ENCODE measurements around the gene FRK.
"Not testable (repeated sequence)": the region's sequence is repeated elsewhere in the genome, so short reads cannot be mapped to it uniquely, and the experiment has no call there.

The FRK gene

DNA sequence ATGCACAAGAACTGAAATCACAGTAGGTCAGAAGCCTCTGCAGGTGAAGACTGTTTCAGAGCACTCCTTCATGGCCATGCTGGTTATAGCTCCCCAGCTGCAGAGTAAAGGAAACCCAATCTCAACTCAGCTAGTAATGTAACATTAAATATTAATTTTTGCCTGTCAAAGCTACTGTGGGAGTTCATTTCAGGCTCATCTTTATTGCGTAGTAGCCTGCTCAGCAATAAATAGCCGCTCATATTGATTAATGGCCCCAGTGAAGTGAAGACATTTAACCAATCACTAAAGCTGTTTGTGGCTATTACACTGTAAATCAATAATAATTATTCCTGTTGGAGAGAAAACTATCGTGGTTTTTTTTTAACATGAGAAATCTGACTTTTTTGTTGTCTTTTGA is 101.7 kb downstream of the FRK start:
- Histone ChIP-seq H3K9me3 (replicated peaks; ENCODE audit: low read length) (no peaks in the 10 kb centered on the region), H3K9ac (ENCODE audit: low read depth, low read length) (no peak overlapping the region), H3K36me3 (ENCODE audit: insufficient read depth, low read length) (no peaks in the 10 kb centered on the region), H3K27me3 (ENCODE audit: control insufficient read depth, insufficient read depth, low read length) (no peaks in the 10 kb centered on the region), H3K4me1 (ENCODE audit: control insufficient read depth, insufficient read depth, low read length) (no peaks in the 10 kb centered on the region), H3K4me3 (ENCODE audit: low read length) (no peak overlapping the region), H3K4me2 (ENCODE audit: low read length) (no peak overlapping the region)

DNA sequence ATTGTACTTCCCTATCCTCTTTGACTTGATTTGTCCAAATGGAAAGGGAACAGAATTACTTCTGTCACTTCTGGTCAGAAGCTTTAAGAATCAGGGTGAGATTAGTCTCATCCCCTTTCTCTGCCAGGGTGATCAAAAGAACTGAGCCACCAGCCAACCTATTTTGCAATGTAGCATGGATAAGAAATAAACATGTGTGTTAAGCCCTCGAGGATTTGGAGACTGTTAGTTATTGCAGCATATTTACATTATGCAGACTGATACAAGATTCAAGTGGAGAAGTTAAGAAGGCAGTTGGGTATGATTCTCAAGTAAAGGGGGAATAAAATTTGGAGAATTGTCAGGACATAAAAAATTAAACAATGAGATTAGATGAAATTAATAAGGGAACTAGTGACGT is 106.0 kb downstream of the FRK start:
- H3K9ac ChIP-seq (ENCODE audit: low read depth, low read length), result no peak overlapping the region
- no peaks in the 10 kb centered on the region for H3K27me3 ChIP-seq (ENCODE audit: control insufficient read depth, insufficient read depth, low read length)
- no peaks in the 10 kb centered on the region for H3K4me1 ChIP-seq (ENCODE audit: control insufficient read depth, insufficient read depth, low read length)
- no peak overlapping the region for H3K4me2 ChIP-seq (ENCODE audit: low read length)
- no peaks in the 10 kb centered on the region for H3K36me3 ChIP-seq (ENCODE audit: insufficient read depth, low read length)
- no peaks in the 10 kb centered on the region for H3K9me3 ChIP-seq (replicated peaks; ENCODE audit: low read length)
- no peak overlapping the region for H3K4me3 ChIP-seq (ENCODE audit: low read length)

GRCh38 chr6:115948751-115949150 is 111.9 kb downstream of the FRK start:
- H3K4me1 ChIP-seq (ENCODE audit: control insufficient read depth, insufficient read depth, low read length), result no peaks in the 10 kb centered on the region
- H3K9ac ChIP-seq (ENCODE audit: low read depth, low read length), result no peak overlapping the region

DNA sequence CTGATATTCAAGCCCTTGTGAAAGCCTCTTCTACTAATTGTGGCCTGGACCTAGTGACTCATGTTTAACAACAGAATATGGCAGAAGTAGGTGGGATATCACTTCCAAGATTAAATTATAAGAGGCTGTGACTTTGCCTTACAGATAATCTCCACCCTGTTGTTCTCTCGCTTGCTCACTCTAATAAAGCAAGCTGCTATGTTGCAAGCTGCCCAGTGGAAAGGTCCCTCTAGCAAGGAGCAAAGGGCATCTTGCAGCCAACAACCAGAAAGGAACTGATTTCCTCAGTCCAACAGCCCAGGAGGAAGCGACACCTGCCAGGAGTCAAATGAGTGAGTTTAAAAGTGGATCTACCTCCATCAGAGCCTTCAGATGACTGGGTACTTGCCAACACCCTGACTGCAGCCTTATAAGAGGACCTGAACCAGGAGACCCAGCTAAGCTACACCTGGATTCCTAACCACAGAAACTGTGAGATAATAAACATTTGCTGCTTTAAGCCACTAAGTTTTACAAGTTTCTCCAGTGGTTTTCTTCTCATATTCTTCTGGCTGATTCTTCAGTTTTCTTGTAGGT is 112.6 kb downstream of the FRK start:
- Histone ChIP-seq H3K4me2 (ENCODE audit: low read length) (no peak overlapping the region), H3K4me1 (ENCODE audit: control insufficient read depth, insufficient read depth, low read length) (no peaks in the 10 kb centered on the region), H3K9me3 (replicated peaks; ENCODE audit: low read length) (no peaks in the 10 kb centered on the region), H3K9ac (ENCODE audit: low read depth, low read length) (no peak overlapping the region), H3K4me3 (ENCODE audit: low read length) (no peak overlapping the region), H3K27me3 (ENCODE audit: control insufficient read depth, insufficient read depth, low read length) (no peaks in the 10 kb centered on the region), H3K36me3 (ENCODE audit: insufficient read depth, low read length) (no peaks in the 10 kb centered on the region)

More at GRCh38 chr6:115948751-115949150, 111.9 kb downstream of the FRK start:
- H3K27me3 ChIP-seq (ENCODE audit: control insufficient read depth, insufficient read depth, low read length), result no peaks in the 10 kb centered on the region
- H3K9me3 ChIP-seq (replicated peaks; ENCODE audit: low read length), result no peaks in the 10 kb centered on the region
- H3K4me2 ChIP-seq (ENCODE audit: low read length), result no peak overlapping the region
- H3K4me3 ChIP-seq (ENCODE audit: low read length), result no peak overlapping the region
- H3K36me3 ChIP-seq (ENCODE audit: insufficient read depth, low read length), result no peaks in the 10 kb centered on the region

DNA sequence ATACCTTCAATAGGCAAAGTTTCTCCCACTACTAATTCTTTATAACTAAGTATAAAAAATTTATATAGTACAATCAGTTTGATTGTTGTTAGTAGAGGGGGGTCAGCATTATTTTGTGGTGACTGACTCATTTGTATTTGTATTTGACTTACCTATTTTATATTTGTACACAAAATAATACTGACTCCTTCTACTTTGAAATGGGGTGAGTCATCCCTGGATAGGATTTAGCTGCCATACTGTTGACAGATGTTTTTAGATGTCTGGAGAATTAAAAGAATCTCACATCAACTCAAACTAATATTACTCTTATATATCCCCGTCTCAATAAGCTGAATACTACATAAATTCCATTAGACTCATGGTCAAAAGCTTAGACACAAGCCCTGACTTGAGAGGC is 114.9 kb downstream of the FRK start:
- Histone ChIP-seq H3K9me3 (replicated peaks; ENCODE audit: low read length) (no peaks in the 10 kb centered on the region), H3K4me3 (ENCODE audit: low read length) (no peak overlapping the region), H3K4me2 (ENCODE audit: low read length) (no peak overlapping the region), H3K27me3 (ENCODE audit: control insufficient read depth, insufficient read depth, low read length) (no peaks in the 10 kb centered on the region), H3K36me3 (ENCODE audit: insufficient read depth, low read length) (no peaks in the 10 kb centered on the region), H3K4me1 (ENCODE audit: control insufficient read depth, insufficient read depth, low read length) (no peaks in the 10 kb centered on the region), H3K9ac (ENCODE audit: low read depth, low read length) (no peak overlapping the region)

DNA sequence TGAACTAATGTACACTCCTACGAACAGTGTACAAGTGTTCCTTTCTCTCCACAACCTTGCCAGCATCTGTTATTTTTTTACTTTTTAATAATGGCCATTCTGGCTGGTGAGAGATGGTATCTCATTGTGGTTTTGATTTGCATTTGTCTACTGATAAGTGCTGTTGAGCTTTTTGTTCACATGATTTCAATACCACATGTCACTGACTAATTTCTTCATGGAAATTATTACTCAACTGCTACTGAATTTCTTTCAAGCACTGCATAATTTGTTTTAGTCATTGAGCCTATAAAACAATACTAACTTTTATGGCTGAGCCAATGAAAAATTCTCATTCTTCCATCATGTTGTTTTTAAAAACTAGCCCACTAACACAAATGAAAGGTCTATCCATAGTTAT is 115.4 kb downstream of the FRK start:
- H3K27me3 ChIP-seq (ENCODE audit: control insufficient read depth, insufficient read depth, low read length), result no peaks in the 10 kb centered on the region
- no peak overlapping the region for H3K9ac ChIP-seq (ENCODE audit: low read depth, low read length)
- no peak overlapping the region for H3K4me2 ChIP-seq (ENCODE audit: low read length)
- no peaks in the 10 kb centered on the region for H3K36me3 ChIP-seq (ENCODE audit: insufficient read depth, low read length)
- no peaks in the 10 kb centered on the region for H3K4me1 ChIP-seq (ENCODE audit: control insufficient read depth, insufficient read depth, low read length)
- no peak overlapping the region for H3K4me3 ChIP-seq (ENCODE audit: low read length)
- no peaks in the 10 kb centered on the region for H3K9me3 ChIP-seq (replicated peaks; ENCODE audit: low read length)

DNA sequence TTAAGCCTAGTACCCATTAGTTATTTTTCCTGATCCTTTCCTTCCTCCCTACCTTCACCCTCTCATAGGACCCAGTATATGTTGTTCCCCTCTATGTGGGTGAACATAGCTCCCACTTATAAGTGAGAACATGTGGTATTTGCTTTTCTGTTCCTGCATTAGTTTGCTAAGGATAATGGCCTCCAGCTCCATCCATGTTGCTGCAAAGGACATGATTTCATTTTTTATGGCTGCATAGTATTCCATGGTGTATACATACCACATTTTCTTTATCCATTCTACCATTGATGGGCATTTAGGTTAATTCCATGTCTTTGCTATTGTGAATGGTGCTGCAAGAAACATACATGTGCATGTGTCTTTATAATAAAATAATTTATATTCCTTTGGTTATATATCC is 115.9 kb downstream of the FRK start:
- H3K9me3 ChIP-seq (replicated peaks; ENCODE audit: low read length); H3K4me1 ChIP-seq (ENCODE audit: control insufficient read depth, insufficient read depth, low read length); H3K4me3 ChIP-seq (ENCODE audit: low read length); H3K36me3 ChIP-seq (ENCODE audit: insufficient read depth, low read length); H3K4me2 ChIP-seq (ENCODE audit: low read length); H3K27me3 ChIP-seq (ENCODE audit: control insufficient read depth, insufficient read depth, low read length); H3K9ac ChIP-seq (ENCODE audit: low read depth, low read length): not testable (repeated sequence)

GRCh38 chr6:115937502-115937901 is 123.2 kb downstream of the FRK start:
- H3K9ac ChIP-seq (ENCODE audit: low read depth, low read length); H3K9me3 ChIP-seq (replicated peaks; ENCODE audit: low read length); H3K4me2 ChIP-seq (ENCODE audit: low read length); H3K4me3 ChIP-seq (ENCODE audit: low read length); H3K4me1 ChIP-seq (ENCODE audit: control insufficient read depth, insufficient read depth, low read length); H3K27me3 ChIP-seq (ENCODE audit: control insufficient read depth, insufficient read depth, low read length); H3K36me3 ChIP-seq (ENCODE audit: insufficient read depth, low read length): not testable (repeated sequence)

DNA sequence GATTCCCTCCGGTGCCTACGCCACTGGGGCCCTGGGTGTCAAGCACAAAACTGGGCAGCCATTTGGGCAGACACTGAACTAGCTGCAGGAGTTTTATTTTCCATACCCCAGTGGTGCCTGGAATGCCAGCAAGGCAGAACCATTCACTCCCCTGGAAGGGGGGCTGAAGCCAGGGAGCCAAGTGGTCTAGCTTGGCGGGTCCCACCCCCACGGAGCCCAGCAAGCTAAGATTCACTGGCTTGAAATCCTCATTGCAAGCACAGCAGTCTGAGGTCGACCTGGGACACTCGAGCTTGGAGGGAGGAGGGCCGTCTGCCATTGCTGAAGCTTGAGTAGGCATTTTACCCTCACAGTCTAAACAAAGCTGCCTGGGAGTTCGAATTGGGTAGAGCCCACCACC is 125.3 kb downstream of the FRK start:
- H3K36me3 ChIP-seq (ENCODE audit: insufficient read depth, low read length), result no peaks in the 10 kb centered on the region
- no peak overlapping the region for H3K4me3 ChIP-seq (ENCODE audit: low read length)
- no peaks in the 10 kb centered on the region for H3K9me3 ChIP-seq (replicated peaks; ENCODE audit: low read length)
- no peak overlapping the region for H3K9ac ChIP-seq (ENCODE audit: low read depth, low read length)
- H3K4me1 ChIP-seq (ENCODE audit: control insufficient read depth, insufficient read depth, low read length), result no peaks in the 10 kb centered on the region
- H3K27me3 ChIP-seq (ENCODE audit: control insufficient read depth, insufficient read depth, low read length), result no peaks in the 10 kb centered on the region
- no peak overlapping the region for H3K4me2 ChIP-seq (ENCODE audit: low read length)

- Histone ChIP-seq H3K36me3 (ENCODE audit: insufficient read depth, low read length) (no peaks in the 10 kb centered on the region), H3K4me2 (ENCODE audit: low read length) (no peak overlapping the region), H3K27me3 (ENCODE audit: control insufficient read depth, insufficient read depth, low read length) (no peaks in the 10 kb centered on the region), H3K9me3 (replicated peaks; ENCODE audit: low read length) (no peaks in the 10 kb centered on the region), H3K4me1 (ENCODE audit: control insufficient read depth, insufficient read depth, low read length) (no peaks in the 10 kb centered on the region), H3K4me3 (ENCODE audit: low read length) (no peak overlapping the region), H3K9ac (ENCODE audit: low read depth, low read length) (no peak overlapping the region)
These were observed 125.9 kb downstream of the FRK start for GRCh38 chr6:115934829-115935228.

GRCh38 chr6:115934145-115934544 is 126.5 kb downstream of the FRK start:
- Histone ChIP-seq H3K4me3 (ENCODE audit: low read length) (no peak overlapping the region), H3K9ac (ENCODE audit: low read depth, low read length) (no peak overlapping the region), H3K4me2 (ENCODE audit: low read length) (no peak overlapping the region), H3K9me3 (replicated peaks; ENCODE audit: low read length) (no peaks in the 10 kb centered on the region), H3K4me1 (ENCODE audit: control insufficient read depth, insufficient read depth, low read length) (no peaks in the 10 kb centered on the region), H3K27me3 (ENCODE audit: control insufficient read depth, insufficient read depth, low read length) (no peaks in the 10 kb centered on the region), H3K36me3 (ENCODE audit: insufficient read depth, low read length) (no peaks in the 10 kb centered on the region)

DNA sequence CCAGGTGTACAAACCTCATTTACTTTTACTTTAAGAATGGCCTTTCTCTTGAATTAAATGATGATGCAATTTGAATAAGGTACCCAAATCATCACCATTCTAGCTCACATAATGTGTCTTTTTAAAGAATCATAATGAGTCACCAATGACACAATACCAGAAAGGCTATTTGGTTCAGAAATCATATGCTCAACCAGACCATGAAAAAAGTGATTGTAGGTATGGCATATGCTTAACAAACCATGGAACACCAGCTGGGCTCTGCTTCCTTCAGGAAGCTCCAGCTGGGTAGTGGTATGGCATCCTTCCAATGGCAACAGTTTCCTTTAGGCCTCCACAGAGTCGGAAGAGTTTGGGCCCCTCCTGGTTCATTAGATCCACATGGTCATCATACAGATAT is 128.2 kb downstream of the FRK start:
- no peak overlapping the region for H3K4me2 ChIP-seq (ENCODE audit: low read length)

More for the DNA sequence above, 128.2 kb downstream of the FRK start:
- H3K9me3 ChIP-seq (replicated peaks; ENCODE audit: low read length), result no peaks in the 10 kb centered on the region
- no peaks in the 10 kb centered on the region for H3K27me3 ChIP-seq (ENCODE audit: control insufficient read depth, insufficient read depth, low read length)
- H3K36me3 ChIP-seq (ENCODE audit: insufficient read depth, low read length), result no peaks in the 10 kb centered on the region
- no peaks in the 10 kb centered on the region for H3K4me1 ChIP-seq (ENCODE audit: control insufficient read depth, insufficient read depth, low read length)
- no peak overlapping the region for H3K9ac ChIP-seq (ENCODE audit: low read depth, low read length)
- no peak overlapping the region for H3K4me3 ChIP-seq (ENCODE audit: low read length)
